IPS-11a (cell line): ENCODE results near the gene IL7R.
"Not testable (repeated sequence)": the region's sequence is repeated elsewhere in the genome, so short reads cannot be mapped to it uniquely, and the experiment has no call there.

Experiments
- H3K4me3 ChIP-seq: one replicate; pipeline ENCODE4 v1.5.1; 2013; ENCODE audit warnings: low read depth, low read length, control low read depth

The IL7R gene

DNA sequence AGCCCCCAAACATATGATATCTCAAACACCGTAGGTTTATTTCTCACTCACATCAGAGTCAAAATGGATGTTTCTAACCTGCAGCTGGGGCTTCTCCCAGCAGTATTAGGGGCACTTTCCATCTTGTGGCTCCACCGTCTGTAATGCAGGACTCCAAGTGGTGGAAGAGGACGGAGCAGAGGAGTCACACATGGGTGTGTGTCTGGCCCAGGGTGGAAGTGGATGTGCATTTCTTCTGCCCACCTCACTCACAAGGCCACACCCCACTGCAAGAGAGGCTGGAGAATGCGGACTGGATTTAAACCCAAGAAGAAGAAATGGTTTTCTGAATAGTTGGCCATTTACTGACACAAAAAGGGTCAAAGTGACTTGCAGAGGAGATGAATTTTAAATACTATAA is 13.9 kb downstream of the IL7R start:
- H3K4me3 ChIP-seq: no peak overlapping the region

DNA sequence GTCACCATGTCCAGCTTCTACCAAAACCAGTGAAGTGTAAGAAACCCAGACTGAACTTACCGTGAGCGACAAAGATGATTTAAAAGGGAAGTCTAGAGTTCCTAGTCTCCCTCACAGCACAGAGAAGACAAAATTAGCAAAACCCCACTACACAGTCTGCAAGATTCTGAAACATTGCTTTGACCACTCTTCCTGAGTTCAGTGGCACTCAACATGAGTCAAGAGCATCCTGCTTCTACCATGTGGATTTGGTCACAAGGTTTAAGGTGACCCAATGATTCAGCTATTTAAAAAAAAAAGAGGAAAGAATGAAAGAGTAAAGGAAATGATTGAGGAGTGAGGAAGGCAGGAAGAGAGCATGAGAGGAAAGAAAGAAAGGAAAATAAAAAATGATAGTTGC is 19.8 kb downstream of the IL7R start:
- no peak overlapping the region for H3K4me3 ChIP-seq

DNA sequence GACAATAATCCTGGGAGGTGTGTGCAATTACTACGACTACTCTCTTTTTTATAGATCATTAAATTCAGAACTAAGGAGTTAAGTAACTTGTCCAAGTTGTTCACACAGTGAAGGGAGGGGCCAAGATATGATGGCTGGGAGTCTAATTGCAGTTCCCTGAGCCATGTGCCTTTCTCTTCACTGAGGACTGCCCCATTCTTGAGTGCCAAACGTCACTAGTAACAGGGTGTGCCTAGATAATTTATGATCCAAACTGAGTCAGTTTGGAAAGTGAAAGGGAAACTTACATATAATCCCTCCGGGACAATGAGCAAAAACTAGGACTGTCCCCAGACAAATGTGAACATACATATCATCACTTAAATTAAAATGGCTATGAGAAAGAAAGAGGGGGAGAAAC is 20.2 kb downstream of the IL7R start:
- H3K4me3 ChIP-seq: no peak overlapping the region

DNA sequence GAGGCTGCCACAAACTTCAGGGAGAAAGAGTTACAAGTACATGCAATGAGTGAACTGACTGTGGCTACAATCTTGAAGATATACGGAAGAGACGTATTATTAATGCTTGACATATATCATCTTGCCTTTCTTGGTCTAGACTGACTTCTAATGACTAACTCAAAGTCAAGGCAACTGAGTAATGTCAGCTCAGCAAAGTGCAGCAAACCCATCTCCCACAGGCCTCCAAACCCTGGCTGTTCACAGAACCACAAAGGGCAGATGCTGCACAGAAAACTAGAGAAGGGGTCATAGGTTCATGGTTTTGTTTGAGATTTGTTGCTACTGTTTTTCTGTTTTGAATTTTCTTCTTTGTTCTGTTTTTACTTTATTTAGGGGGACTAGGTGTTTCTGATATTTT is 21.0 kb downstream of the IL7R start:
- no peak overlapping the region for H3K4me3 ChIP-seq

DNA sequence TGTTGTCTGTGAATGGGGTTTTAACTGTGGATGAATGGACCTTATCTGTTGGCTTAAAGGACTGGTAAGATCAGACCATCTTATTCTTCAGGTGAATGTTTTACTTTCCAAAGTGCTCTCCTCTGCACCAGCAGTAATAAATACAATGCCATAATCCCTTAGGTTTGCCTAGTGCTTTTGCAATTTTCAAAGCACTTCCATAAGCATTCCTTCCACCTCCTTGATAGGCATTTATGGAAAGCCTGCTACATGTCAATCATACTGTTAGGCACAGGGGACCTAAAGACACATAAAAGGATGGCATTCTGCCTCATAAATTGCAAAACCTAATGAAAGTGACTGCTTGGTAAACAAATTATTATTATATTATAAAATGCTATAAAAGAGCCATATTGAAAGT is 21.4 kb downstream of the IL7R start:
- no peak overlapping the region for H3K4me3 ChIP-seq

DNA sequence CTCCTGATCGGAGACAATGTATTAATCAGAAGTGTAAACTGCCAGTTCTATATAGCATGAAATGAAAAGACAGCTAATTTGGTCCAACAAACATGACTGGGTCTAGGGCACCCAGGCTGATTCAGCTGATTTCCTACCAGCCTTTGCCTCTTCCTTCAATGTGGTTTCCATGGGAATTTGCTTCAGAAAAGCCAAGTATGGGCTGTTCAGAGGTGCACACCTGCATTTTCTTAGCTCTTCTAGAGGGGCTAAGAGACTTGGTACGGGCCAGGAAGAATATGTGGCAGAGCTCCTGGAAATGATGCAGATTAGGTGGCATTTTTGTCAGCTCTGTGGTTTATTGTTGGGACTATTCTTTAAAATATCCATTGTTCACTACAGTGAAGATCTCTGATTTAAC is 22.4 kb downstream of the IL7R start:
- H3K4me3 ChIP-seq: no peak overlapping the region

DNA sequence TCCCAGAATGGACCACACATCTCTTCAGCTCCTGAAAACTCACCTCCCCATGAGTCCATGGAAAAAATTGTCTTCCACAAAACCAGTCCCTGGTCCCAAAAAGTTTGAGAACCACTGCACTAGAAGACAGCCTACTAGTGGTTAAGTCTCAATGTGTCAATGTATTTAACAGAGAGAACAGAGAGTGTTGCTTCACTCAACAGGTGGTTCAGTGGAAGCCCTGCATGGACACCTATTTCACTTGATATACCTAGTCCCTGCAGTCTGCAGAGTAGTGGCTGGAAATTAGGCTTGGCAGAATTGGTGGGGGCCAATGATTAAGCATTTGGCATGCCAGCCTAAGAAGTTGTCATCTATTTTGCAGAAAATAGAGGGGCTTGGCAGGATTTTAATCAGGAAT is 23.0 kb downstream of the IL7R start:
- H3K4me3 ChIP-seq: no peak overlapping the region

DNA sequence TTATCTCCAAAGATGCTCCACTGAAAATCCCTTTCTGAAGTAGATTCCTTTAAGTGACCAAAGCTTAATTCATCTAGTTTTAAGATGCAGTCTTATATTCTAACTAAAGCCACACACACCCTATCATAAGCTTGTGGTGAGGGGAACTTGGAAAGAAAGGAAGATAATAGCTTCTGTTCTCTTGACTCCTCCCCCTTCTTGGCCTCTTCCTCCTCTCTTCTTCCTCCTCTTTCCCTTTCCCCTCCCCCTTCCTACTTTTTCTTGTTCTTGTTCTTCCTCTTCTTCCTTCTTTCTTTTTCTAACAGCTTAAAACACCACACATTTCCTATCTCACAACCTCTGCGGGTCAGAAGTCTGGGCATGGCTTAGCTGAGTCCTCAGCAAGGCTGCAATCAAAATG is 23.5 kb downstream of the IL7R start:
- H3K4me3 ChIP-seq: no peak overlapping the region

DNA sequence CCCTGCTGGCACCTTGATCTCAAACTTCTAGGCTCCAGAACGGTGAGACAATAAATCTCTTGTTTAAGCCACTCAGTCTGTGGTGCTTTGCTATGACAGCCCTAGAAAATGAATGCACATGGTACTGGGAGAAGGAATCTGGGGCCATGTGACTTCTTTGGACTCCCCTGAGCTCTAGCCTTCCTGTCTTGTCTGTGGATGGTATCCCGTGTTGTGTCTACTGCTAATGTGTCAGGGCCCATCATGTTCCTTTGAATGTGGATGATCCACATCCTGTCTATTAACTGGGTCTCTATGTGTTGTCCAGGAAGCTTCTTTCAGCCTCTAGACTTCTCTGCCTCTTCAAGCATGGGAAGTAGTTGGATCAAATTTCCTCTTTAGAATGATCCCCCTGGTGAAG is 25.1 kb downstream of the IL7R start:
- no peak overlapping the region for H3K4me3 ChIP-seq

DNA sequence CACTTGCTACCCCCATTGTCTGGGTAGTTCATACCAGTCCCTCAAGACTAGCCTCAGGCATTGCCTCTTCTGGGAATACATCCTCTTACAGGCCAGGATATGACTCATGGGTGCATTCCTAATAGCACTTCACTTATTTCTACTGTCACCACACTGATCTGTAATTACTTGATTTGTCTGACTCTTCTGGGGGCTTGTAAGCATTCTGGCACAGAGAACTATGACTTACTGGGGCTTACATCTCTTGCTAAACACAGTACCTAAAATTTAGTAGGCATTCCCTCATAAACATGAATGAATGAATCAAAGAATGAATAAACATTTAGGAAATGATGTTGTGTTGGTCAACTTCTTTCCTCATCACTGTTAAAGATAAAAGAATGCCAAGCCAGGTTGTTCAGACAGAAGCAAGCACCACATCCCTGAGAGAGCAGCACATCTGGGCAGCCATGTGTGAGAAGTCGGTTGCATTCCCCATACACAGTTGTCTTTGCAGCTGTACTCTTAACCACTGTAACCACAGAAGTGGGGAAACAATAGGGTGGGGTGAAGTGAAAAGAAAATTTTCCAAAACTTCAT is 27.6 kb downstream of the IL7R start:
- no peak overlapping the region for H3K4me3 ChIP-seq

DNA sequence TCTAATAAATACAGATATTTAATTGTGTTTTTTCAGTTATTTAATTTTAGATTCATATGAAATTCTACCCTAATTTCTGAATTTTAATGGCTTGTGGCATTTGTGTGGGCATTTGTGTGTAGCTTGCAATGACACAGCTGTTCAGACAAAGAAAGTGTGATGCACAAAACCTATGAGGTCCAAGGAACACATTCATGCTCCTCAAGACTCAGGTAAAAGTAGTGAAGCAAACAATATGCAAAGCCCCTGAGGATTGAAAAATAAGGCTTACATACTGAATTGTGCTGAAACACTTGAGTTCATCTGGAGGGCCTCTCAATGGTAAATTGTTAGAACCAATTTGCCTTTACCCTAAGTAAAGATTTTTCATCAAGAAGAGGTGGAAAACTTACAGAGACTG is 28.1 kb downstream of the IL7R start:
- H3K4me3 ChIP-seq: no peak overlapping the region

DNA sequence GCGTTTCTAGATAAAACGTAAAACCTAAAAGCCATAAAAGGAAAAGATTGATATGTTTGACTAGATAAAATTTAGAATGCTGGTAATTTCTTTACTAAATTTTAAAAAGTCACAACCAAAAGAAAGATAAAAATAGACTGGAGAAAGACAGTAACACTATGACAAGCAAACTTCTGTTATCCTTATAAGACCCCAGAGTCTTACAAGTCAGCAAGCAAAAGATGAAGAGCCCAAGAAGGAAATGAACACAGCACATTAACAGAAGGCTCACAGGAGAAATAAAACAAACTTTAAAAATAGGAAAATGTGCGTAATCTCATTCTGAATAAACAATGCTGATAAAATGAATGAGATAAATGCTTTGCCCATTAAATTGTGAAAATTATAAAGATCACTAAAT is 29.7 kb downstream of the IL7R start:
- H3K4me3 ChIP-seq: no peak overlapping the region

DNA sequence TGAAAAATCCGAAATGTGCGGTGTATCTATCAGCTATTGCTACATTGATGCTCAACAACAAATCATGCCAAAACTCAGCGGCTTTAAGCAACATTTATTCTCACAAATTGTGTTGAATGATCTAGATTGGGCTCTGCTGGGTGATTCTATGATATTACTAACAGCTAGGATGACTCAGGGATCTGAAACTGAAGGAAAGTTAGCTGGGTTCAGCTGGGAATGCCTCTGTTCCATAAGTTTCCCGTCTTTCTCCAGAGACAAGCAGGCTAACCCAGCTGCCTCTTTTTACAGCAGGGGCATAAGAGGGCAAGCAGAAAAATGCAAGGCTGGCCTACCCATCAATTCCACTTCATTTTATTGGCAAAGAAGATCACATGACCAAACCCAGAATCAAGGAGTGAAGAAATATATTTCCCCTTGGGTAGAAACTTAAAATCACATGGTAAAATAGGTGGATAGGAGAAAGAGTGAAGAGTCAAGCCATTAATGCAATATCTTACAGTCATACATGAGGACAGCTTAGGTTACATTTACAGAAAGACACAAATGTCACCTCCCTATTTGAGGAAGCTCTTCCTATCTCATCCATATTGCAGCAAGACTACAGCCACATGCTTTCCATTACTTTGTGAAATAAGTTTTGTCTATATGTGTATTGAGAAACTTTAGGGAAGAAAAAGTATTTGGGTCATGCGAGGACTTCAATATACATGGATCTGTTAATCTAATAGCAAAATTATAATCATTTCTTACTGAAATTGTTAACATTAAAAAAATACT is 30.8 kb downstream of the IL7R start:
- no peak overlapping the region for H3K4me3 ChIP-seq

DNA sequence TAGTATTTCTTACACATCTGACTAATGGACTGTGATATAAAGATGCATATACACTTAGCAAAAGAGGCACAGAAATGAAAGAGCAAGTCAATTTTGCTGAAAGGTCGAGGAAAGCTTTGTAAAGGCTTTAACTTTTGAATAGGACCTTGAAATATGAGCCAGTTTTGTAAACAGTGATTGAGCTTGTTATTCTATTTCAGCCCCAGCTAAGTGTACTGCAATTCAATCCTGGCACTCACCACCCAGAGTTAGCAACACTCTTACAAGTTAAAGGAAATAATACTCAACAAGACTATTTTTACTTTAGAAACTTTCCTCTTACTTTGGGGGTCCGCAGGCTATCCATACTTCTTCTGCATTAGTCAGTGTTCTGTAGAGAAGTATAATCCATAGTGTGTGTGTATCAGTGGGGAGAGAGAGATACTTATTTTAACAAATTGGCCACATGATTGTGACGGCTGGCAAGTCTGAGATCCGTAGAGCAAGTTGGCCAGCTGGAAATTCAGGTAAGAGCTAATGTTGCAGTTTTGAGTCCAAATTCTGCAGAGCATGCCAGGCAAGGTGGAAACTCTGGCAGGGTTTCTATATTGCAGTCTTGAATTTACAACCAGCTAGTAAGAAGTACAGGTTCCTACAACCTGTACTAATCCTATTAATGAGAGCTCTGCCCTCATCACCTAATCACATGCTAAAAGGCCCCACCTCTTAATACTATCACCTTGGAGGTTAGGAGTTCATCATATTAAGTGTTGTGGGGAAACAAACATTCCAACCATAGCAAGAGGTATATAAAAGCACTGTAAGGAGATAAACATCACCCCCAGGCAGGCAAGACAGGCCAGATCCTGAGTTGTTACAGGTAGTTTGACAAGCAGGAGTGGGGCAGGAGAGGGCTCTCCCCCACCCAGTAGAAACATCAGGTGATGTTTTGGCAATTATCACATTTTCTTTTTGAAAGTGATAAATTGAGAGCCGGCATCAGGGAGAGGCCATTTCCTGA is 33.6 kb downstream of the IL7R start:
- H3K4me3 ChIP-seq: no peak overlapping the region

DNA sequence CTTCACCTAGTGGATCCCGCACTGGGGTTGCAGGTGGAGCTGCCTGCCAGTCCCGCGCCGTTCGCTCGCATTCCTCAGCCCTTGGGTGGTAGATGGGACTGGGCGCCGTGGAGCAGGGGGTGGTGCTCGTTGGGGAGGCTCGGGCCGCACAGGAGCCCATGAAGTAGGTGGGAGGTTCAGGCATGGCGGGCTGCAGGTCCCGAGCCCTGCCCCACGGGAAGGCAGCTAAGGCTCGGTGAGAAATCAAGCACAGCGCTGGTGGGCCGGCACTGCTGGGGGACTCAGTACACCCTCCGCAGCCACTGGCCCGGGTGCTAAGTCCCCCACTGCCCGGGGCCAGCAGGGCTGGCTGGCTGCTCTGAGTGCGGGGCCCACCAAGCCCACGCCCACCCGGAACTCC is 36.1 kb downstream of the IL7R start:
- not testable (repeated sequence) for H3K4me3 ChIP-seq

DNA sequence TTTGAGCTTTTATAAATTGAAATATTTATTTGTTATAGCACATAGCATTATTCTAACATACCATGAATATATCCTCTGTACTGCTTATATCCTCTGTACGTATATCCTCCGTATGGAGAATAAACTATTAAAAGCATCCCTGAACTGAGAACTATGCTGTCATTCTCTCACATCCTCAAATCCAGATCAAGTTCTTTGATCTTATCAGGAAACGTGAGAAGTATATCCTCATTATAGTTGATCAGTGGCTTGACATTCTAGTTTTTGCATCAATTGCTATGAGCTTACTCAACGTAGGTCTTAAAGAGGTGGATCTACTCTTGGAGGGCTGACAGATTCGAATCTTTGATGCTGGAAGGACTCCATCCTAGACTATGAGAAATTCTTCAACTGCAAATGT is 37.4 kb downstream of the IL7R start:
- no peak overlapping the region for H3K4me3 ChIP-seq

DNA sequence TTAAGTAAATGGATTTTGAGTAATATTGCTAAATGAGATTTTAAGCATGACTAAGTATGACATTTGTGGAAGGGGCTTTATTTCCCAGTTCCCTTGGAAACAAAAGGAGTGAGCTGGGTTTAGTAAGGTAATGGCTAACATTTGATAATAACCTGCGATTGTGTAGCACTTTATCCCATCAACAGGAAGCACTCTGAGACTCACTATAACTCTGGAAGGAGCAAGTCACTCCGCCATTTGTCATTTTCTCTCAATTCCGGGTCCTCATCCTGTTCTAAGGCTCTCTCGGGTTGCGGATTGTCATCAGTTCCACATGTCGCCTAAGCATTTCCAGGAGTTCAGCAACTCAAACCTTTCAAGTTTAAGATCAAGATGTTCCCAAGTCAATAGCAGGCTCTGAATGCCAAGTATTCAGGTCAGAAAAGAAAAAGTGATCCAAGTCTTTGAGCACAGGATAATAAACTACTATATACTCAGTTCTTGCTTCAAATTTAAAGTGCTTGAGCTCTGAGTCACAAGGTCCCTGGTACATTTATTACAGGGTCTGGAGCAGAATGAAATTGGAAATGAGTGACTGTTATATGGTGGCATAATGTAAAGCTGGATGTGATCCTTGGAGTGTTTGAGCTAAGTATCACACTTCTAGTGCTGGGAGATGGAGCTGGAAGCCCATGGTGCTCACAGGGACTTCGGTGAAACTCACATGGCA is 42.4 kb downstream of the IL7R start:
- H3K4me3 ChIP-seq: no peak overlapping the region

DNA sequence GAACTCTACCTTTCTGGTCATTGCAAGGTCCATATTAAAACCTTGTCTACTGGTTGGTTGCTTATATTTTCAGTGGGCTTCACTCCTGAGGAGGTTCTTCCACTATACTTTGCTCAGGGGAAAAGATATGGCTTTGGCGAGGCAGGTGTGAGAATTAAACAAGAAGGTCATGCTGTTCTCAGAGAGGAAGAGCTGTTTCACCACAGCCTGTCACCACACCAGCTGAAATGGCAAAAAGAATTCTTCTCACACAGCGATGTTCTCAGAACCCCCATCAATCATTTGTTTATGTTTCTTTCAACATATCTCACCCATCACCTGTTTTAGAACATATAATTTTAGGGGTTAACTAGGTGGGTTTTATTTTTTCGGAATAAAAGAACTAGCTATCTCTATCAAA is 43.1 kb downstream of the IL7R start:
- H3K4me3 ChIP-seq: no peak overlapping the region

DNA sequence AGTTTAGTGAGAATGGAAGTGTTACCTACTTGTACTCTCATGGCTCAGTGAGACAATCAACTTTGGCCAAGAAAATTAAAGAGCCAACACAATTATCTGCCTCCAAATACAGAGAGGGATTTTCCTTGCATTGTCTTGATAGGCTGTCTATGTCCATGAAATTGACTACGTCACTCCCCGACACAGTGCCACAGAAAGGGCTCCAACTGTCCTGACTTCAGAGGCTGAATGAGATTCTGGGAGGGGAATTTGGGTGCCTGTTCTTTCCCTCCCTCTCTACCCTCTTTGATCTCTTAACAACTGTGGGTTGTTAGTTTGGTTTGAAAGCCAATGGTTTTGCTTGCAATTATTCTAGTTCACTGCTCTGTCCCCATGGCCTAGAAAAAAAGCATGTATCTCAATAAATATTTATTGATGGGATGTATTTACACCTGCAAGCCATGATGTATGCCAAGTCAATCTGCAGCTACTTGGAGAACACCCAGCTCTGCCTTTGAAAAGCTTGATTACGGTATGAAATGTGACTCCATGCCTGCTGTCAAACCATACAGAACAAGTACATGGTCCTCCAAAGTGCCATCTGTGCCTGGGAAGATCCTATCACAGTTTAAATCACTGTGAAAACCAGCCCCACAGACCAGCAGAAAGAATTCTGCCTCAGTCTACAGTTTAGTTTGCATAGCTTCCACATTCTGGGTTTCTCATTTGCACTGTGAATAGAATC is 44.4 kb downstream of the IL7R start:
- H3K4me3 ChIP-seq: no peak overlapping the region

DNA sequence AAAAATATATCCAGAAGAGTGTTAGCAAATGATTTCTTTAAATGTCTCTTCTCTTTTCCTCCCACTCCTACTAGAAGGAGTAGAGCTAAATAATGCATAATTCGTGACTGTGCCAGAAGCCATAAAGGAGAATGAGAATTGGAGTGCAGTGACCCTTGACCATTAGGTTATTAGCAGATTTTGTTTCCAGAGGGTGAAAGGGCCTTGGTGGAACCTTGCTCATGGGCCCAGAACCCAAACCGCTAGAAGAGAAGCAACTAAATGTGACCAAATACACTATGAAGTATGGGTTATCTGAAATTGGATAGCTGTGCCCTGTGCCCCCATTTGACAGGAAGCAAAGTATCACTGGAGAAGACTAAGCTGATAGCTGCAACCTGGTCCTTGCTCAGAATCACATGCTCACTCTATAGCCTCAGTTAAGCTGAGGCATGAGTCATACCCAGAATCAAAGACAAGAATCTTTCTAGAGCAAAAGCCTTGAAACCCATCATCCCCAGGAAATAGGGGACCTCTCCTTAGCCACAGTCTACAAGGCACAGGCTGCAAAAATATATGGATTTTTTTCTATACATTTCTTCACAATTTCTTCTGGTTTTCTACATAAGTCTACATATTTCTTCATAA is 45.5 kb downstream of the IL7R start:
- H3K4me3 ChIP-seq: no peak overlapping the region
